Measurements from ENCODE around the gene ZCCHC14. TPM values are rescaled to one million over a fixed set of nuclear protein-coding genes. Genes with fewer than 3 reads are reported as not detected.

The ZCCHC14 gene
- total and polyA plus RNA-seq, 11 donors = 6.4 to 18.4 (median 16.1) TPM

DNA sequence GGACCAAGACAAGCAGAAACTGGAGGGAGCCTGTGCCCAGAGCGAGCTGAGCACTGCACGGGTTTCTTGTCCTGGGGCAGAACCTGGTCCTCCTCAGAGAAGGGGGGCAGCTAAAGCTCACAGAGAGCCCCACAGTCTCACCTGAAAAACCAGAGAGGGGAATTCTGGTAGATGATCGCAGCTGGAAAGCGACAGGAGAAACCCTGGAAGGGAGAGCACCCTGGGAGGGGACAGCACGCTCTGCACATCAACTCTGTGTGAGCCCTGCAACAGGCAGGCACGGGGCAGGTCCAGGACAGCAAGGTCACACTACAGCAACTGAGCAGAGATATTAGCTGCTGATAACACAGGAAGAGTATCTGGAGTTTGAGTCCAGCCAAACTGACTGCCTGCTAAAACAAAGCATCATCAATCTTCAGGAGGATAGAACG lies 18.2 kb downstream of the ZCCHC14 start:
- peaks cover 0 to 67% (median 51%) of the 10 kb centered on the region in 12 donors for H3K4me1 ChIP-seq
- intact Hi-C loops (cut with DNase I) = loop anchor here in 1 of 10 donors (5.0 kb wide), 1 partner anchor 37 kb away; no protein-coding TSS in a partner anchor
- no peaks in the 10 kb centered on the region for H3K9me3 ChIP-seq
- 80 to 89% (median 83%) methylated on average over 7 of the region's 7 CpGs for WGBS, 4 donors
- H3K27me3 ChIP-seq = no peaks in the 10 kb centered on the region
- H3K27ac ChIP-seq = no peak overlapping the region
- no peak for ATAC-seq
- no peak for DNase-seq
- H3K36me3 ChIP-seq = peaks cover 0 to 9% (median 0%) of the 10 kb centered on the region in 9 donors
- no peak for TF ChIP-seq POLR2A (IDR thresholded peaks at IDR 0.05)
- TF ChIP-seq, protein P1, sequence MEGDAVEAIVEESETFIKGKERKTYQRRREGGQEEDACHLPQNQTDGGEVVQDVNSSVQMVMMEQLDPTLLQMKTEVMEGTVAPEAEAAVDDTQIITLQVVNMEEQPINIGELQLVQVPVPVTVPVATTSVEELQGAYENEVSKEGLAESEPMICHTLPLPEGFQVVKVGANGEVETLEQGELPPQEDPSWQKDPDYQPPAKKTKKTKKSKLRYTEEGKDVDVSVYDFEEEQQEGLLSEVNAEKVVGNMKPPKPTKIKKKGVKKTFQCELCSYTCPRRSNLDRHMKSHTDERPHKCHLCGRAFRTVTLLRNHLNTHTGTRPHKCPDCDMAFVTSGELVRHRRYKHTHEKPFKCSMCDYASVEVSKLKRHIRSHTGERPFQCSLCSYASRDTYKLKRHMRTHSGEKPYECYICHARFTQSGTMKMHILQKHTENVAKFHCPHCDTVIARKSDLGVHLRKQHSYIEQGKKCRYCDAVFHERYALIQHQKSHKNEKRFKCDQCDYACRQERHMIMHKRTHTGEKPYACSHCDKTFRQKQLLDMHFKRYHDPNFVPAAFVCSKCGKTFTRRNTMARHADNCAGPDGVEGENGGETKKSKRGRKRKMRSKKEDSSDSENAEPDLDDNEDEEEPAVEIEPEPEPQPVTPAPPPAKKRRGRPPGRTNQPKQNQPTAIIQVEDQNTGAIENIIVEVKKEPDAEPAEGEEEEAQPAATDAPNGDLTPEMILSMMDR (IDR thresholded peaks at IDR 0.05) = no peak
- H3K4me3 ChIP-seq = no peak overlapping the region

DNA sequence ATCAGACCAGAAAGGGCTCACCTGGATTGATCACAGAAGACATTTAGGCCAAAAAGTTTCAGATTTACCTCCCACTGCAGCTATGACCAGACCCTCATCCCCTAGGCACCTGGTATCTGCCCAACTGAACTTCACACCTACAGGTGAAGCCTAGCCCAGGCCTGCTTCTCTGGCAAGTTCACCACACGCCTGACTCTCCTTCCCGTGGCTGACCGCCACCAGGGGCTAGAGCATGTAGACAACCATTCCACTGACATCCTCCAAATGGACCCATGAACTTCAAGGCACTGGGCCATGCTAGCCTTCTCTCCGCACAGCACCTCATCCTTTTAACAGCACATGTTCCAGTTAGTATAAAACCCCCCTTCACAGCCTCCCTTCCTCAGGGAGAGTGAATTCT lies 18.8 kb downstream of the ZCCHC14 start:
- peaks cover 0 to 4% (median 0%) of the 10 kb centered on the region in 9 donors for H3K36me3 ChIP-seq
- ATAC-seq (no peak), DNase-seq (no peak)
- peaks cover 1 to 72% (median 55%) of the 10 kb centered on the region in 12 donors for H3K4me1 ChIP-seq
- H3K9me3 ChIP-seq = no peaks in the 10 kb centered on the region
- no peaks in the 10 kb centered on the region for H3K27me3 ChIP-seq
- no peak overlapping the region for H3K4me3 ChIP-seq
- intact Hi-C loops (cut with DNase I) = loop anchor here in 1 of 10 donors (5.0 kb wide), 1 partner anchor 37 kb away; no protein-coding TSS in a partner anchor
- 86 to 95% (median 92%) methylated on average over 4 of the region's 4 CpGs for WGBS, 4 donors
- TF ChIP-seq, protein P1 (IDR thresholded peaks at IDR 0.05) = no peak
- no peak for TF ChIP-seq POLR2A (IDR thresholded peaks at IDR 0.05)
- H3K27ac ChIP-seq = no peak overlapping the region

DNA sequence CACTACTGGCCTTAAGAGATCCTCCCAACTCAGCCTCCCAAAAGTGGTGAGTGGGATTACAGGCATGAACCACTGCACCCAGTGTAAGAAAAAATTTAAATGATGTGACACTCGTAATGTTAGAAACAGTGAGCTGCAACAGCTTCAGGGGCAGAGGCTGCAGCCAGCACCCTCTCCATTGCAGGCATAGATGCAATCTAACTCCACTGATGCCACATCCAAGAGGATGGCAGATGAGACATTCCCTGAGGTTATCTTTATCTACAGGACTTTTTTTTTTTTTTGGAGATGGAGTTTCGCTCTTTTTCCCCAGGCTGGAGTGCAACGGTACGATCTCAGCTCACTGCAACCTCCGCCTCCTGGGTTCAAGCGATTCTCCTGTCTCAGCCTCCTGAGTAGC lies 19.9 kb downstream of the ZCCHC14 start:
- peaks cover 0 to 4% (median 0%) of the 10 kb centered on the region in 9 donors for H3K36me3 ChIP-seq
- H3K4me1 ChIP-seq = peaks cover 4 to 82% (median 63%) of the 10 kb centered on the region in 12 donors
- intact Hi-C loops (cut with DNase I) = loop anchor here in 1 of 10 donors (5.0 kb wide), 1 partner anchor 36 kb away; no protein-coding TSS in a partner anchor
- H3K4me3 ChIP-seq = no peak overlapping the region
- TF ChIP-seq, protein P1 (IDR thresholded peaks at IDR 0.05) = no peak
- TF ChIP-seq POLR2A (IDR thresholded peaks at IDR 0.05) = no peak
- H3K27ac ChIP-seq = no peak overlapping the region
- ATAC-seq (no peak), DNase-seq (no peak)
- WGBS, 4 donors = 93 to 97% (median 95%) methylated on average over 6 of the region's 6 CpGs
- no peaks in the 10 kb centered on the region for H3K9me3 ChIP-seq
- H3K27me3 ChIP-seq = no peaks in the 10 kb centered on the region

DNA sequence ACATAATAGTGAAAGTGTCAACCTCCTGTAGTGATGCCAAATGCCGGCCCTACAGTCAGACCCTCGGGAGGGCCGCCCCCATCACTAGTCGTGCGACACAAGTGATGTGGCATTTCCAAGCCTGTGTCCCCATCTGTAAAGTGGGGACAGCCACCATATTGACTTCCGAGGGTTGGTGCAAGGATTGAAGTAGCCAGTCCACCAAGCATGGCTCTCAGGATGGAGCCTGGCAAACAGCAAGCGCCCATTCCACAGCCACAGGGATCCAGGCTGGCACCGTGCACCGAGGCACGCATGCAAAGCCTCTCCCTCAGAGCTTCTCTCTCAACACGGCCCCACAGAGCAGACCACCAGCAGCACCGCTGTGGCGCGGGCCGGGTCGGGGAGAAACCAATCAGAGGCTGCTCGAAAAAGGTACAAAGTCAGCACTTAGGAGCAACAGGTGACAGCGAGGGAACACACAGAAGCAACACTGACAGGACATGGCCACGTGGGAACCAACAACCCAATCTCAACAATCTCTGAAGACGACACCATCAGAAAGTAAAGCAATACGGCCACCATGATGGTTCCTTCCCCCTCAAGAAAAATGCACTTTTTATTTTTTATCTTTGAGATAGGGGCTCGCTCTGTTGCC lies 20.6 kb downstream of the ZCCHC14 start:
- intact Hi-C loops (cut with DNase I) = loop anchor here in 1 of 10 donors (5.0 kb wide), 1 partner anchor 35 kb away; no protein-coding TSS in a partner anchor
- Histone ChIP-seq H3K27ac (peak overlapping the region in 2 of 12 donors; percentile 11 to 59), H3K36me3 (peaks cover 0 to 4% (median 0%) of the 10 kb centered on the region in 9 donors), H3K4me1 (peaks cover 4 to 79% (median 64%) of the 10 kb centered on the region in 12 donors), H3K4me3 (no peak overlapping the region), H3K9me3 (no peaks in the 10 kb centered on the region), H3K27me3 (no peaks in the 10 kb centered on the region)
- ATAC-seq = no peak
- WGBS, 4 donors = 87 to 90% (median 89%) methylated on average over 21 to 22 of the region's 22 CpGs
- no peak for DNase-seq
- TF ChIP-seq, protein P1 (IDR thresholded peaks at IDR 0.05) = no peak
- TF ChIP-seq POLR2A (IDR thresholded peaks at IDR 0.05) = no peak
